Endothelial cell (in vitro differentiated cells): ENCODE measurements around the gene SEC22A. TPM values are rescaled to one million over a fixed set of nuclear protein-coding genes. Genes with fewer than 3 reads are reported as not detected.
A peak's percentile ranks its signal among the peaks of the same experiment; 100 is the strongest.

Experiments
- DNase-seq: peaks from one replicate; pipeline ENCODE4 v3.0.0; 2021; ENCODE audit warnings: low spot score
- H3K27ac Mint-ChIP-seq: one replicate; pipeline ENCODE4 v1.8.0; 2021; ENCODE audit warnings: mixed read lengths, inconsistent platforms; ENCODE audit not compliant: unreplicated experiment
- H3K27me3 Mint-ChIP-seq: one replicate; pipeline ENCODE4 v1.8.0; 2021; ENCODE audit warnings: mild to moderate bottlenecking, moderate library complexity, mixed read lengths, inconsistent platforms; ENCODE audit not compliant: unreplicated experiment
- H3K36me3 Mint-ChIP-seq: one replicate; pipeline ENCODE4 v1.8.0; 2021; ENCODE audit warnings: mild to moderate bottlenecking, low read depth, mixed read lengths, inconsistent platforms; ENCODE audit not compliant: unreplicated experiment
- H3K4me1 Mint-ChIP-seq: one replicate; pipeline ENCODE4 v1.8.0; 2021; ENCODE audit warnings: mild to moderate bottlenecking, mixed read lengths, inconsistent platforms; ENCODE audit not compliant: unreplicated experiment
- H3K4me3 Mint-ChIP-seq: one replicate; pipeline ENCODE4 v1.8.0; 2021; ENCODE audit warnings: mild to moderate bottlenecking, mixed read lengths, inconsistent platforms; ENCODE audit not compliant: unreplicated experiment
- H3K9me3 Mint-ChIP-seq: one replicate; pipeline ENCODE4 v1.8.0; 2021; ENCODE audit warnings: mixed read lengths, inconsistent platforms; ENCODE audit not compliant: unreplicated experiment
- CTCF ChIP-seq: fragments of 200-600 bp; sonication (generic); IDR thresholded peaks from one replicate; pipeline ENCODE4 v1.5.0; 2021; ENCODE audit warnings: antibody characterized with exemption; ENCODE audit not compliant: unreplicated experiment
- total RNA-seq: library from RNA; stranded (reverse); fragmentation: NEBNext Ultra II Directional; extraction: Animal tissue kit (Norgen Biotek cat#: 25700); gene quantifications from one replicate; pipeline ENCODE4 v1.2.1, GENCODE V29; 2021; ENCODE audit not compliant: unreplicated experiment

Gene SEC22A
- total RNA-seq, 1 donor from 2014 or later, result 14.9 TPM

DNA sequence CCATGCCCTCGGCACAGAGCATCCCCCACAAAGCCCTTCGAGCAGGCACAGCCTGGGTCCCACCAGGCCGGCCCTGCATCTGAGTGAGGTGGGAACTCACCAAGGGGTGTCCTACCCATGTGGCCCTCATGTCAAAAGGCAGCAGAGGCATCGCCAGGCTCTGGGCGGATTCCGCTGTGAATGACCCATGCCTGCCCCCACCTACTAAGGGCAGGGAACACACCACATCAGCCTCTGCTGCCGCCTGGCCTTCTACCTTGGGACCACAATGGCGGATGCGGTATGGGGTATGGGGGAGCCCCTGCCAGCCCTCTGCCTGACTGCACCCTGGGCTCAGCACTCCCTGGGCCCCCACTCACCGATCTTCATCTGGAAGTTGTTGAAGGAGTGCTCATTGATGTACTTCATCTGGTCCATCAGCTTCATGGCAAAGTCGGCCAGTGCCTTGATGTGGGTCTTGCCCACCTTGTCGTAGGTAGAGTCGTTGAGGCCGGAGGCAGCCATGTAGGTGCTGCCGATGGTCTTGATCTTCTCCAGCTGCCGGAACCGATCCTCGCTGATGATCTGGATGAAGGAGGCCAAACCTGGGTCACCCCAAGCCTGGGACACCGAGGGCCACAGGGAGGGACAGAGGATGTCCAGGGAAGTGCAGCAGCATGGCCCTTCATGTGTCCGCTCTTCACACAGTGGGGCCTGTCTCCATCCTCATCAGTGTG, 87.8 kb downstream of the SEC22A start:
- no peaks in the 10 kb centered on the region for H3K4me1 Mint-ChIP-seq
- no peak for TF ChIP-seq CTCF

DNA sequence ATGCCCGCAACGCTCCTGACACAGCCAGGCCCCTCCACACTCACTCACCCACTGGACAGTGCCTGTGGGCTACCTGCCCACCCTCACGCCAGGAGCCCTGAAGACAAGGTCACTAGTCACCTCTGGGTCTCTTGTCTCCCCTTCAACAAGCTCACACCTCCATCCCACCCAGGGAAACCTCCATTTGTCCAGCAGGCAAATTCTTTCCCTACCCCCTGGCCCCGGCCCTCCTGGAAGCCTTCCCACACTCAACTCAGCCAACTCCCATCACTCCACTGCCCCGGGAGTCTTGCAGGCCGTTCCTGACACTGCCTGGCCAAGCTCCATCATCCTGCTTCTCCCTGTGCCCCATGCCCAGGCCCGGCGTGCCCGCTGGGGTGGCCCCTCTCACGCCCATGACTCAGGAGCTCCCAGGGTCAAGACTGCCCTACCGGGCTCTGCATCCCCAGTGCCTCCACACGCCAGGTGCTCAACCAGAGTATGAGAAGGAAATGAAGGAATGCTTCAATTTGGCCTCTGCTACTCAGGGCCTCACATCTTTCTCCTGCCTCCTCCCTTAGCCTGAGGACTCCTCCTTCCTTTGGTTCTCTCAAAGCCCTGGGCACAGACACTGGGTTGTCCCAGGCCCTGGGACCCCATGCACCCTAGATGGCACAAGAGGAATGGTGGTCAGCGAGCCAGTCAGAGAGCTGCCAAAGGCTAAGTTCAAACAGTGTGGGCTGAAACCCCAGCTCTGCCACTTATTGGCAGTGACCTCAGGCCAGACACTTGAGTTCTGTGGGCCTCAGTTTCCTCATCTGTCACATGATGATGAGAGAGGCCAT, 88.6 kb downstream of the SEC22A start:
- Mint-ChIP-seq H3K27me3 (peaks cover 8% of the 10 kb centered on the region), H3K27ac (no peak overlapping the region), H3K4me3 (no peak overlapping the region), H3K4me1 (no peaks in the 10 kb centered on the region), H3K36me3 (peaks cover 3% of the 10 kb centered on the region), H3K9me3 (no peaks in the 10 kb centered on the region)
- no peak for TF ChIP-seq CTCF
- DNase-seq, result no peak

More for the DNA sequence above, 87.8 kb downstream of the SEC22A start:
- no peak for DNase-seq
- Mint-ChIP-seq H3K27me3 (peaks cover 8% of the 10 kb centered on the region), H3K27ac (no peak overlapping the region), H3K9me3 (no peaks in the 10 kb centered on the region), H3K4me3 (no peak overlapping the region), H3K36me3 (peaks cover 3% of the 10 kb centered on the region)

DNA sequence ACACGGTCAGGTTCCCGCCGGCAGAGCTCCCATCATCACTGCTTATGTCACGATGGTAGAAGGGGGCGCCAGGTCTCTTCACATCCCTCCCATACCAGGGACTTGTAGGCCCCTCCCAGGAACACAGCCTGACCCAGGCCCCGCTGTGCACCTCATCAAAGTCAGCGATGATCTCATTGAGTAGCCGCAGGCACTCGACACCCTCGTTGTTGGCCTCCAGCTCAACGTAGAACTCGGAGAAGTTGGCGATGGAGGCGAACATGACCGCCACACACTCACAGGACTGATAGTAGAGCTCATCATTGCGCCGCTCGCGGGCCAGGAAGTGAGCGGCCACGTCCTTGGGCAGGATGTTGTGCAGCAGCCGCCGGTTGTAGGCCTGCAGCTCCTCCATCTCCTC, 89.2 kb downstream of the SEC22A start:
- Mint-ChIP-seq H3K27ac (no peak overlapping the region), H3K36me3 (peaks cover 3% of the 10 kb centered on the region), H3K9me3 (no peaks in the 10 kb centered on the region), H3K27me3 (peaks cover 9% of the 10 kb centered on the region), H3K4me1 (no peaks in the 10 kb centered on the region), H3K4me3 (peak overlapping the region; percentile 23)
- no peak for TF ChIP-seq CTCF
- DNase-seq, result no peak

DNA sequence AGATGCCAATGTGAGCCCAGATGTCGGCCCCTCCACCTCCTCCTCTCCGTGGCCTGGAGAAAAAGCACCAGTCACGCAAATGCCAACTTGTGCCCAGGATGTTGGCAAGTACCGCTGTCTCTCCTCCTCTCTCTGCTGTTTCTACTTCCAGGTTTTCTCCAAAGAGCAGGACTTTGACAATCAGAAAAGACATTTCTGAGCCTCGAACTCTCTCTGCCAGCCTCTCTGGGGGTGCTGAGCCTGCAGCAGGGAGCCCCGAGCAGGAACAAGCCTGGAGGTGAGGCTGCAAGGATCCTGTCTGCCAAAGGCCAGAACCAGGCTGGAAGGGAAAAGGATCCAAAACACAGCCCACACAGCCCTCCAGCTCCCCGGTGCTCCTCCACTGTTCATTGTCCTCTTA, 89.7 kb downstream of the SEC22A start:
- TF ChIP-seq CTCF, result no peak
- Mint-ChIP-seq H3K4me3 (peak overlapping the region; percentile 23), H3K27ac (no peak overlapping the region), H3K4me1 (no peaks in the 10 kb centered on the region), H3K36me3 (peaks cover 3% of the 10 kb centered on the region), H3K27me3 (peaks cover 11% of the 10 kb centered on the region), H3K9me3 (no peaks in the 10 kb centered on the region)
- no peak for DNase-seq
